IPS-11a (cell line): Measurements from ENCODE around the gene RAB25.
A peak's percentile ranks its signal among the peaks of the same experiment; 100 is the strongest.

Experiments used
- H3K4me3 ChIP-seq: one replicate; pipeline ENCODE4 v1.5.1; 2013; ENCODE audit warnings: low read depth, low read length, control low read depth

The RAB25 gene

DNA sequence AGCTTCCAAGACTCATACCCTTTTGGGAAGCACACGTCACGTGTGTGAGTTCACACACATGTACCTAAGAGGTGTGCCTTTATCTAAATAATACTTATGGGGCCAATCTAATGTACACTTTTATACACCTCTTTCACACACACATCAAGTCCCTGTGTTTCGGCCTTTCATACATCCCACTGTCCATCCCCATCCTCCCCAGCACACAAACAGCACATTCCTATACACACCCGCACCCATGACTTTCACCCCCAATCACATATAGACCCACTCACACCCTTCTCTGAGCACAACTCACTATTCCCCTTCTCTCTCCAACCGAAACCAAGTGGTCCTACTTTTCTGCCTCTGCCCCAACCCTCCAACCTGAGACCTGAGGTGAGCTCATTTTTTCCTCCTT is 17.8 kb downstream of the RAB25 start:
- H3K4me3 ChIP-seq = no peak overlapping the region

- peak overlapping the region; percentile 94 for H3K4me3 ChIP-seq
Measured at GRCh38 chr1:156079762-156080161, 18.8 kb downstream of the RAB25 start.

GRCh38 chr1:156080241-156080862 is 19.4 kb downstream of the RAB25 start:
- peak overlapping the region; percentile 94 for H3K4me3 ChIP-seq

GRCh38 chr1:156080863-156081179 is 19.9 kb downstream of the RAB25 start:
- H3K4me3 ChIP-seq = peak overlapping the region; percentile 94

- peak overlapping the region; percentile 94 for H3K4me3 ChIP-seq
Measured at GRCh38 chr1:156081180-156081916, 20.4 kb downstream of the RAB25 start.

DNA sequence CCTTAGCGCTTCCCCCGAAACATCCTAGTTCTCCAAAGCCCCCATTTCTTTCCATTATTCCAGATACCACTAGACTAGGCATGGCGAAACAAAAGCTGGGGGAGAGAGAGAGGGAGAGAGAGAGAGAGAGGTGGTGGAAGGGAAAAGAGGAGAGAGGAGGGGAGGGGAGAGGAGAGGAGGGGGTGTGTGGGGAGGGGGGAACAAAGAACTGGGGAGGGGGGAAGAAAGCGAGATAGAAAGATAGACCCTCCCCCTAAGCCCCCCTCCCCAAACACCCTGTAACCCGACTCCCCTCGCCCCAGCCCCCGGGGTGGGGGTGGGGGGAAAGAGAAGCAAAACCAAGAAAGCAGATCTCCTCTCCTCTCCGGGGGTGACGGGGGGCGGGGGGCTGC is 21.0 kb downstream of the RAB25 start:
- peak overlapping the region; percentile 69 for H3K4me3 ChIP-seq

DNA sequence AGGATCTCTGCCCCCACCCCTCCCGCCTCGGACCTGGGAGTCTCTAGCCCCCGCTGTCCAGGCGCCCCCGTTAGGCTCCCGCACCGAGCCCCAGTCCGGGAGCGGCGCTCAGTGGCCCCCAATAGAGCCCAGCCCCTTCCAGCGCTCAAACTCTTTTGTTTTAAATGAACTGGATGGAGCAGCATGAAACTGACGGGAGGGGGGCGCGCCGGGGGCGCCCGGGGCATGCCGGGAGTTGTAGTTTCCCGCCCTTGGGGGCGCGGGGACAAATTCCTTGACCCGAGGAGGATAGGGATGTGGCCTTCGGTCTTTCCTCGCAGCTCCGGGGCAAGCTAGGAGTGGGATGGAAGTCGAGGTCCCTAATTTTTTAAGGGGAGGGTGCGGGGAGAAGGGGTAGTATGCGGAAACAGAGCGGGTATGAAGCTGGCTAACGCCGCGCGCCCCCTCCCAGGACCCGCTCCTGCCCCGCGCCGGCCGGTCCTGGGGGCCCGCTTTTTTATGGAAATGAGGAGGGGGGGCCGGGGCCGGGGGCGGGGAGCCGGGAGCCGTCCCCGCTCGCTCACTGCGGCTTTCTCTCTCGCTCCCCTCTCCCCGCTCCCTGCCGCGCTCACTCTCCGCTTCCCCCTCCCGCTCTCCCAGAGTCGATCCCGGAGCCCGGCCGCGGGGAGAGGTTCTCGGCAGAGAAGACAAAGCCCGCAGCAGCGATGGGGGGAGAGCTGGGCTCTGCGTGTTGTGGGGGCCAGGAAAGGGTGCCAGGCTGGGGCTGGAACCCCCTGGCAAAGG is 21.5 kb downstream of the RAB25 start, which contains the start of gene MEX3A:
Gene MEX3A, minus strand, starts transcription at position 157 of the 783 bp plus-strand sequence. CDS start 467 bp downstream, outside the sequence.
- H3K4me3 ChIP-seq = peak within 1 kb of the TSS; percentile 94

- H3K4me3 ChIP-seq = peak overlapping the region; percentile 49
Measured at GRCh38 chr1:156083800-156084790, 23.1 kb downstream of the RAB25 start.

GRCh38 chr1:156086256-156086662 is 25.3 kb downstream of the RAB25 start:
- no peak overlapping the region for H3K4me3 ChIP-seq

DNA sequence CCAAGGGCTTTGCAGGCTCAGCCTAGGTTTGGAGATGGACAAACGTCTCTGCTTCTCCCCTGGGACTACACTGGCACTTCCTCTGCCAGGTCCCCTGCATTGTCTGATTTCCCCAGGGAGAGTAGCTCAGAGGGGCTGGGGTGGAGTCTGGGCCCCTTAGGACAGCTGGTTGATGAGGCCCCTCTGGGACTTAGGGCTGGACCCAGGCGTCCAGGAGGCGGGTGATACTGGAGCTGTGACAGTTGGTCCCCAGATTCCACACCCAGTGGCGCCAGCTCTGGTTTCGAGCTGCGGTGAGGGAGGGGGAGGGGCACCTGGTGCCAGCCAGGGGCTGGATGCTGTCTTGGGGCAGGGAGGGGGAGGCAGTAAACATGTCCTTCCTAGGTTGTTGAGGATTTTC is 28.7 kb downstream of the RAB25 start:
- H3K4me3 ChIP-seq = no peak overlapping the region

DNA sequence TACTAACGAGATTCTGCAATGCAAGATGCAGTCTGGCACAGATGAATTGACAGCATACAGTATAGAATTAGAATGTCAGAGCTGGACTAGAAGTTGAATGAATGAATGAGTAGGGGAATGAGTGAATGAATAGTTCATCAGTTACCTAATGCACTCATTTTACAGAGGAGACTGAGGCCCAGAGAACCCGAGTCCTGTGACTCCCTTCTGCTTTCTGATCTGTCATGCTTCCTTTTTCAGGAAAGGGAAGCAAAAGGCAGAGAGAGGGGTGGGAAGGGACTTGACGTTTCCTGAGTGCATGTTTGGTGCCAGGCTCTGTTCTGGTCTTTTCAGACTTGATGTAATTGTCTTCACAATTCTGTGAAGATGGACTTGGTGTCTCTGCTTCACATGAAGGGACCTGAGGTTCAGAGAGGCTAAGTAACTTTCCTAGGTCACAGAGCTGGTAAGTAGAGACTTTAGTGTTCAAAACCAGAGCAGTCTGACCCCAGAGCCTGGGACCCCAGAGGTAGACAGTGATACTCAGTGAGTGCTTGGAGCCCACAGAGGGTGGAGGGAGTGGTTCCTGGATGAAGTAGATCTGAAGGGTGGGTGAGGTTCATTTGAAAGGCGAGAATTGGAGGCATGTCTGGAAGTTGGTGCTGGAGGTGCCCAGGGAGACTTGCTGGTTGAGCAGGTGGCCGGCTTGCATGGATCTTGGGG is 29.3 kb downstream of the RAB25 start:
- no peak overlapping the region for H3K4me3 ChIP-seq

DNA sequence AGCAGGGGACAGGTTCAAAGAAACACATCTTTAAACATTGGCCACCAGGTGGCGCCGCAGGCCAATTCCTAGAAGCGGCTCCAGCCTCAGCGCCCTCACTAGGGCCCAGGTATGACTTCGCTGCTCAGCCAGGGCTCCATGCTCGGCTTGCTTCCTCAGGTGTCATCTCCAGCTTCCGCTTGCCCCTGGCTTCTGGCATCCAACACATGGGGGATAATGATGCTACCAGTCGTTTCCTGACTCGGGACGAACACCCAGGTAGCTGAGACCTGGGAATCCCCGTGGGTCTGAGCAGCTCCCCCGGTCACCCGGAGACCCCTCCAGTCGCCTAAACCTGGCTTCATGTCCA is 29.9 kb downstream of the RAB25 start:
- H3K4me3 ChIP-seq = no peak overlapping the region

DNA sequence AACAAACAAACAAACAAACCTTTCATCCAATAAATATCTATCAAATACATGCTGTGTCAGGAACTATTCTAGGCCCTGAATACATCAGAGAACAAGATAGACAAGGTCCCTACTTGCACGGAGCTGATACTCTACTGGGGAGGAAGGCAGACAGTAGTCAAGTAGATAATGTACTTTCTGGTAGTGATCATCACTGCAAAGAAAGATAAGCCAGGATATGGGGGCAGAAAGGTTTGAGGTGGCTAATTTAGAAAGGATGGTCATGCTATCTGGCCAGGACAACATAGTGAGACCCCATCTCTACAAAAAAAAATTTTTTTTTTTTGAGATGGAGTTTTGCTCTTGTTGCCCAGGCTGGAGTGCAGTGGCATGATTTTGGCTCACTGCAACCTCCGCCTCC is 30.6 kb downstream of the RAB25 start:
- no peak overlapping the region for H3K4me3 ChIP-seq

DNA sequence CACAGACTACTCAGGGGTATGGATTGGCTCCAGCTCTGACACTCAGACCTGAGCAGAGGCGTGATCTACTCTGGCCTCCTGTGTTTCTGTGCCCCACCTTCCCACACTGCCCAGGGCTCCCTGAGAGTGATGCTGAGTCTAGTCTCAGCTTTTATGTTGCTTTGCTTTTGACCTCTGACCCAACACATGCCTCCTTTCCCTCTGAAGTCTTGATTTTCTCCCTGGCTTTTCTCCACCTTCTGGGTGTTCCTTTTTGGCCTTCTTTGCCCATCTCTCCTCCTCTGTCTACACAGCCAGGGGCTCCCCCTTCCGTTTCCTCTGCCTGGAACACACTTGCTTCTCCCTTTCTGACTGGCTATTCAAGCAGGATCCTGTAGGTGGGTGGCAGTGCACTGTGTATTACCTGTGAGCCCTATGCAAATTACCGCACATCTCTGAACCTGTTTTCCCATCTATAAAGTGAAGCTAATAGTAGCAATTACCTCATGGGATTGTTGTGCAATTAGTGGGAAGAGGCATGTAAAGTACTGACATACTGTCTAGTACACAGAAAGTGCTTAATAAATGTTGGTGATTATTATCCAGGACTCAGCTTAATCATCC is 35.0 kb downstream of the RAB25 start:
- H3K4me3 ChIP-seq = no peak overlapping the region

- H3K4me3 ChIP-seq = no peak overlapping the region
Measured at GRCh38 chr1:156096640-156097391, 35.9 kb downstream of the RAB25 start.

DNA sequence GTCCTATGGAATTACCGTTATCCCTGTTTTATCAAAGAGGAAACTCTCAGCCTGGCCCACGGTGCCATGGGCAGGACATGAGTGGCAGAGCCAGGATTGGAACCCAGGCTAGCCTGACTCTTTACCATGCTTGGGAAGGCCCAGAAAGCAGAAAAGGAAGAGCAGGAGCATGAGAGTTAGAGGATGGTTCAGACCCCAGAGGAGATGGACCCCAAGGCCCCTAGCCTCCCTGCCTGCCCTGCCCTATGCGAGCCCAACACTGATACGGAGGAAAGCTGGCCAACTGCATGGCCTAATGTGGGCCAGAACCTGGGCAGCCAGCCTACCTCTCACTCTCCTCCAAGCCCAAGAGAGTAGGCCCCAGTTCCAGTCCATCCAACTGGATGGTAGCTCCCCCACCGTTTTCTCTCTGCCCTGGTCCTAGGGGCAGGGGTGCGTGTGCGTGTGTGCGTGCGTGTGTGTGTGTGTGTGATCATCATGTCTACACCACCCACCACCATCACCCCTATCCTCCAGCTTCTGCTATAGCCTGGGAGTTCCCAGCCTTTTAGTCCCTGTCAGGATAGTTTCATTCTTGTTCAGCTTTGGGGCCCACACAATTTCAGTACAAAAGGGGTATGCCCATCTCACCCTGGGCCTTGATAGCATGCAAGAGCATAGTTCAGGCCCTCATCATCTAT is 36.7 kb downstream of the RAB25 start:
- H3K4me3 ChIP-seq = no peak overlapping the region

DNA sequence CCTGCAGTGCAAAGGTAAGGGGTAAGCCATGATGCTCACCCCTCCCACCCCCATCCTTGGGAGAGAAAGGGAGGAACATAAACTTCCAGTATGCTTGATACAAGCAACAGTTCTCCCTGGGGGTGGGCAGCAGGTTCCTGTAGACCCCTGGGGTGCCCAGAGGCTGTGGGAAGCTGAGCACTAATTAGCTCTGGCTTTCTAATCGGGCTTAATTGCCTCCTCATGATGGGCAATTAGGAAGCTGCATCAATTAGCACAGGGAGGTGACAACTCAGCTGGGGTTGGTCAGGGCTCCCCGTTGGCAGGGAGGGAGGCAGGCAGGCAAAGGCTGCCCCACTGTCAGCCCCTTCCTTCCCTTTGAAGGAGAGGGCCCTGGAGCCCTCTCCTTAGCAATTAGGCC is 37.8 kb downstream of the RAB25 start:
- H3K4me3 ChIP-seq = no peak overlapping the region

DNA sequence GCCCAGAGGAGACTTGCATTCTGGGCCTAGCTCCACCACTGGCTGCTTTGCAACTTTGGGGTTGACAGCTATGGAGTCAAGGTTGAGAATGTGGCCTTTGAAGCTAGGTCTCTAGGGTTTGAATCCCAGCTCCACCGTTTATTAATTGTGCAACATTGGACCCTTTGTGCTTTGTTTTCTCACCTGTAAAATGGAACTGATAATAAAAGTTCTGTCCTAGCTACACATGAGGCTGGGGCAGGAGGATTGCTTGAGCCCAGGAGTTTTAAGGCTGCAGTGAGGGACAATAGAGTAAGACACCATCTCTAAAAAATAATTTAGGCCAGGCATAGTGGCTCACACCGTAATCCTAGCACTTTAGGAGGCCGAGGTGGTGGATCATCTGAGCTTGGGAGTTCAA is 38.3 kb downstream of the RAB25 start:
- H3K4me3 ChIP-seq = no peak overlapping the region
